Neural progenitor cell (in vitro differentiated cells): ENCODE measurements around the gene SMCP.

Experiments
- CTCF ChIP-seq: fragments of 200-600 bp; sonication (generic); IDR thresholded peaks from 2 replicates; pipeline ENCODE4 v1.5.1; 2017; ENCODE audit warnings: antibody characterized with exemption, mild to moderate bottlenecking
- EZH2 ChIP-seq: fragments of 200-600 bp; sonication (generic); IDR thresholded peaks from 2 replicates; pipeline ENCODE4 v1.6.1; 2017; ENCODE audit warnings: antibody characterized with exemption, mild to moderate bottlenecking, moderate library complexity

DNA sequence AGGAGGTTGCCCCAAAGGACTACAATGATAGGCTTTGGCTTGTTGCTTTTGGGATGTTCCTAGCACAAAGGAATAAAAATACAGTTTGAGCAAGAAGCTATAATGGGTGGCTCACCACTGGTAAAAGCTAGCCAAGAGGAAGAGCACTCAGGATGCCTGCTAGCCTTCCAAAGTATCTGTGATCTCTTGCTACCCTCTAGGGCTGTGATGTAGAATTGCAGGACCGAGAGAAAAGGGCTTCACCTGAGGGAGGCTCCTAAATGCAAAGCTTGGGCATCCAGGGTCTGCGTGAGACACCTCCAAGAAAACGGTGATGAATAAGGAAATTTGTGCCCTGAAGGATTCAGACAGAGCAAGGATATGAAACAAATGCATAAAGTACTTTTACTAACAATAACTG lies 48.0 kb downstream of the SMCP start:
- TF ChIP-seq CTCF: no peak
- no peak for TF ChIP-seq EZH2
